GM19463 (cell line): Measurements from ENCODE around the gene ESYT1.
A peak's percentile ranks its signal among the peaks of the same experiment; 100 is the strongest.

Experiments used
- ATAC-seq: cut with Tn5 transposase; IDR thresholded peaks from one replicate; pipeline ENCODE4 v1.9.1; 2021; ENCODE audit warnings: mild to moderate bottlenecking, moderate library complexity; ENCODE audit not compliant: unreplicated experiment

Gene ESYT1

GRCh38 chr12:56128670-56129205 lies 671 bp downstream of the ESYT1 start:
- no peak for ATAC-seq

GRCh38 chr12:56129206-56129941 lies 1.3 kb downstream of the ESYT1 start:
- peak; percentile 33 for ATAC-seq

- ATAC-seq = no peak
Measured at GRCh38 chr12:56129942-56130495, 2.0 kb downstream of the ESYT1 start.

- no peak for ATAC-seq
Measured at GRCh38 chr12:56130876-56131275, 2.8 kb downstream of the ESYT1 start.

GRCh38 chr12:56134897-56135296 lies 6.8 kb downstream of the ESYT1 start:
- ATAC-seq = no peak

- no peak for ATAC-seq
Measured at GRCh38 chr12:56137853-56138571, 9.9 kb downstream of the ESYT1 start.

- no peak for ATAC-seq
Measured at GRCh38 chr12:56141946-56142784, 14.1 kb downstream of the ESYT1 start.

- ATAC-seq = no peak
Measured at GRCh38 chr12:56143217-56143616, 15.2 kb downstream of the ESYT1 start.

- ATAC-seq = no peak
Measured at GRCh38 chr12:56143870-56144269, 15.8 kb downstream of the ESYT1 start.

GRCh38 chr12:56145217-56145616 lies 17.1 kb downstream of the ESYT1 start:
- no peak for ATAC-seq

- no peak for ATAC-seq
Measured at GRCh38 chr12:56146492-56147460, 18.7 kb downstream of the ESYT1 start.

GRCh38 chr12:56150563-56150962 lies 22.5 kb downstream of the ESYT1 start:
- ATAC-seq = no peak

GRCh38 chr12:56151672-56152131 lies 23.6 kb downstream of the ESYT1 start:
- ATAC-seq = peak; percentile 60

- peak; percentile 91 for ATAC-seq
Measured at GRCh38 chr12:56152132-56152755, 24.2 kb downstream of the ESYT1 start, which contains the start of gene MYL6B. MYL6B (plus strand) TSS chr12:56152587; CDS start chr12:56153919, 1,332 bp downstream.

GRCh38 chr12:56152756-56153677 lies 24.9 kb downstream of the ESYT1 start:
- no peak for ATAC-seq

- no peak for ATAC-seq
Measured at GRCh38 chr12:56153678-56154065, 25.6 kb downstream of the ESYT1 start.

- no peak for ATAC-seq
Measured at GRCh38 chr12:56154246-56154771, 26.2 kb downstream of the ESYT1 start.

- no peak for ATAC-seq
Measured at GRCh38 chr12:56154818-56155217, 26.8 kb downstream of the ESYT1 start.
